Measurements from ENCODE around the gene KCNT2. TPM values are rescaled to one million over a fixed set of nuclear protein-coding genes. Genes with fewer than 3 reads are reported as not detected.

KCNT2 gene
- total RNA-seq, 6 donors from 2014 or later = 2.7 to 9.9 (median 5.9) TPM

DNA sequence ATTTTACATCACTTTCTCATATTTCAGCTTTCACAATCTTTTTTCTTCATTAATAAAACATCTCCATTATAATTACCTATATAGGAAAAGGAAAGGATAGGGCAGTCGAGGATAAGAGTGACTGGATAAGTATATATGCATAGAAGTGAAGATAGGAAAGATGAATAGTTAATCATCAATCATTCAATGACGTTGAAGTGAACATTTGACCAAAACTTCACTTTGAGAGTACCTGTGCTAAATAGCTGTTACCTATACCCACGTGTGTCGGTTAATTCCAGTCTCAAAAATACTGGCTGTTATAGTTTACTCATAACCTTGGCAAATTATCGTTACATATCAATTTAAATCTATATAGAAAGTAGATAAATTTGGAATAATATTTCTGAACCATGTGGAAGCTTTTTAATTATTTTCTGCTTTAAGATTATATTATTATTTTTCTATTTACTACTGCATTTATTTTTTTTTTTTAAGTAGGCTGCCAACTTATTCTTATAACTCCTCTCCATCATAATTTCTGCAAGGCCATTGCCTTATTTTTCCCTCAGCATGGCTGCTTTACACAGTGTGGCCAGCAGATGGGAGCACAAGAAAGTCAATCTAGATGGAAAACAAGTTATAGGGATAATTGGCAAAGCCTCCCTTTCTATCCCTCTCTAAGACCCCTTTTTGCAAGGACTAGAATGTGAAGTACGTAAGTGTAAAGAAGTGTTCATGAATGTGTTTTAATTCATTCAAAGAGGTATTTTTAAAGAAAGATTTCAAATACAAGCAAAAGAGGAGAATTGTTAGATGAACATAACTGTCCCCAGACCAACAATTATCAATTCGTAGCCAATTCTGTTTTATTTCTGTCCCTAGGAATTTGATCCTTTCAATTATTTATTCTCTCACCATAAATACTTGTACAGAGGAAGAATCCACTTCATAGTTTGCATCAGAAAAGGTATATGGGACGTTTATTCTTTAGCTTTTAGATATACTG lies 290.4 kb downstream of the KCNT2 start:
- no peak for DNase-seq
- H3K27me3 ChIP-seq = no peaks in the 10 kb centered on the region
- no peak overlapping the region for H3K27ac ChIP-seq
- no peaks in the 10 kb centered on the region for H3K36me3 ChIP-seq
- TF ChIP-seq POLR2AphosphoS5 (IDR thresholded peaks at IDR 0.05) = no peak
- TF ChIP-seq, protein P1, sequence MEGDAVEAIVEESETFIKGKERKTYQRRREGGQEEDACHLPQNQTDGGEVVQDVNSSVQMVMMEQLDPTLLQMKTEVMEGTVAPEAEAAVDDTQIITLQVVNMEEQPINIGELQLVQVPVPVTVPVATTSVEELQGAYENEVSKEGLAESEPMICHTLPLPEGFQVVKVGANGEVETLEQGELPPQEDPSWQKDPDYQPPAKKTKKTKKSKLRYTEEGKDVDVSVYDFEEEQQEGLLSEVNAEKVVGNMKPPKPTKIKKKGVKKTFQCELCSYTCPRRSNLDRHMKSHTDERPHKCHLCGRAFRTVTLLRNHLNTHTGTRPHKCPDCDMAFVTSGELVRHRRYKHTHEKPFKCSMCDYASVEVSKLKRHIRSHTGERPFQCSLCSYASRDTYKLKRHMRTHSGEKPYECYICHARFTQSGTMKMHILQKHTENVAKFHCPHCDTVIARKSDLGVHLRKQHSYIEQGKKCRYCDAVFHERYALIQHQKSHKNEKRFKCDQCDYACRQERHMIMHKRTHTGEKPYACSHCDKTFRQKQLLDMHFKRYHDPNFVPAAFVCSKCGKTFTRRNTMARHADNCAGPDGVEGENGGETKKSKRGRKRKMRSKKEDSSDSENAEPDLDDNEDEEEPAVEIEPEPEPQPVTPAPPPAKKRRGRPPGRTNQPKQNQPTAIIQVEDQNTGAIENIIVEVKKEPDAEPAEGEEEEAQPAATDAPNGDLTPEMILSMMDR (IDR thresholded peaks at IDR 0.05) = peak in 4 of 6 experiments; percentile 27 to 40 (median 32)
- WGBS, 2 donors = 63 to 70% methylated on average over 8 of the region's 8 CpGs
- H3K4me1 ChIP-seq = no peaks in the 10 kb centered on the region
- H3K4me3 ChIP-seq = no peak overlapping the region
- no peaks in the 10 kb centered on the region for H3K9me3 ChIP-seq
- ATAC-seq (ENCODE audit: low FRiP score in 2 of 2) = peak in 1 of 2 donors; percentile 44

DNA sequence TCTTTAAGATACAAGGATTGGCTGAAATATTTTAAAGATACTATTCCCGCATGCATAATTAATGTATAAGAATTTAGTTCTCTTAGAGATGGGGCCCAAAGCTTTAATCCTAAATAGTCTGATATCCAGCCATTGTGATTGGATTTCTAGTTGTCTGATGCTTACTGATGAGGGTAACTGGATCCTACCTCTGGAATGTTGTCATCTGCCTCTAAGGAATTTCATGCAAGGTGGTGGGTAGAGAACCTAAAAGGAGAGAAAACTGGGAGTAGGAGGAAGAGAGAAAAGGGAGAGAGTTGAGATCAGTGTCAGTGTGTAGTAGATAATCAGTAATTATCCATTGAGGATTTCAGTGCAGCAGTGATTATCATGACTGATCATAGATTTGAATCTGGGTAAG lies 295.5 kb downstream of the KCNT2 start:
- no peak overlapping the region for H3K4me3 ChIP-seq
- H3K36me3 ChIP-seq = no peaks in the 10 kb centered on the region
- ATAC-seq (ENCODE audit: low FRiP score in 2 of 2) = no peak
- TF ChIP-seq POLR2AphosphoS5 (IDR thresholded peaks at IDR 0.05) (no peak), EP300 (IDR thresholded peaks at IDR 0.05) (no peak), POLR2A (IDR thresholded peaks at IDR 0.05) (no peak)
- TF ChIP-seq, protein P1 (IDR thresholded peaks at IDR 0.05) = no peak
- WGBS, 2 donors = 91 to 97% methylated on average over 1 of the region's 1 CpG
- no peaks in the 10 kb centered on the region for H3K4me1 ChIP-seq
- no peaks in the 10 kb centered on the region for H3K9me3 ChIP-seq
- no peaks in the 10 kb centered on the region for H3K27me3 ChIP-seq
- no peak overlapping the region for H3K27ac ChIP-seq
- DNase-seq = no peak

DNA sequence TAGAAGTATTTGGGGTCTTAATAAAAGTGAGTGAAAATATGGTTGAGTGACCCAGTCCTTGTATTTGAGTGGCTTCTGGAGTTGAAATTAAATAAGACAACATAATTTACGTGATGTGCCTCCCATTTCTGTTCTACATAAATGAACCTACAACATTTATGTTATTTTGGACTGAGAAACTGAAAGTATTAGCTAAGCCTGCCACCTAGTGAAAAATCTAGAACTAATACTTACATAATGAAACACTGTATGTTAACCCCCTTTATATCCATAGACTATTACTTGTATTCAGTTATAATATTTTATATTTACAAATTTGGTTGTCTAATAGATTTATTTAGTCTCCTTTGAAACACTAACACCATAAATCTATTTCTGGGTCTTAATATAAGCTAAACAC lies 298.9 kb downstream of the KCNT2 start:
- ATAC-seq (ENCODE audit: low FRiP score in 2 of 2) (no peak), DNase-seq (no peak)
- Histone ChIP-seq H3K36me3 (no peaks in the 10 kb centered on the region), H3K4me1 (no peaks in the 10 kb centered on the region), H3K4me3 (no peak overlapping the region), H3K27ac (no peak overlapping the region), H3K9me3 (no peaks in the 10 kb centered on the region), H3K27me3 (no peaks in the 10 kb centered on the region)
- 48 to 63% methylated on average over 1 of the region's 1 CpG for WGBS, 2 donors
- TF ChIP-seq, protein P1 (IDR thresholded peaks at IDR 0.05) = no peak
- TF ChIP-seq EP300 (IDR thresholded peaks at IDR 0.05) = no peak
- TF ChIP-seq POLR2AphosphoS5 (IDR thresholded peaks at IDR 0.05) = no peak
- TF ChIP-seq POLR2A (IDR thresholded peaks at IDR 0.05) = no peak

DNA sequence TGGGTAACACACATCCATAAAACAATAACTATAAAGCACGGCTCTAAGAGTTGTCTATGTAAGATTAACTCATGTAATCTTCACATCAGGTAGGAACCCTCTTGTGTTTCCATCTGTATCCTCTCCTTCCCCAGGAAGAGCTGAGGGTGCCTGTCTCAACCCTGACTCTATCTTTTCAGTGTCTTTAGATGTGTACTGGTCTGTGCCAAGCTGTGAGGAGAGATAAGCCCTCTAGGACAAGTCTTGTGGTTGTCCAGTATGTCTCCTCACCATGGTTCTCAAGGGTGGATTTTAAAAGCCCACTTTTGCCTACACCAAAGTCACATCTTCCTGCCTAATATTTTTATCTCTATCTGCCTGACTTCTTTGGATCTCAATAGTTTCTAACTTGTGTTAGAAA lies 300.1 kb downstream of the KCNT2 start:
- Histone ChIP-seq H3K9me3 (no peaks in the 10 kb centered on the region), H3K4me3 (no peak overlapping the region), H3K27me3 (no peaks in the 10 kb centered on the region), H3K36me3 (no peaks in the 10 kb centered on the region), H3K4me1 (no peaks in the 10 kb centered on the region), H3K27ac (no peak overlapping the region)
- ATAC-seq (ENCODE audit: low FRiP score in 2 of 2) = no peak
- no peak for DNase-seq
- TF ChIP-seq POLR2A (IDR thresholded peaks at IDR 0.05) = no peak
- TF ChIP-seq, protein P1 (IDR thresholded peaks at IDR 0.05) = no peak
- TF ChIP-seq EP300 (IDR thresholded peaks at IDR 0.05) = no peak
- TF ChIP-seq POLR2AphosphoS5 (IDR thresholded peaks at IDR 0.05) = no peak
- WGBS, 2 donors = 64 to 74% methylated on average over 1 of the region's 1 CpG
